Natural killer cell (primary cell): ENCODE data around the gene RAB19. TPM values are rescaled to one million over a fixed set of nuclear protein-coding genes. Genes with fewer than 3 reads are reported as not detected.

Experiments used
- ATAC-seq, 3 donors: fragments of 150-1000 bp in 2 of 3; fragments of 200-7000 bp in 1 of 3; cut with Tn5 transposase; 1 replicate in 1 of 3; 2 replicates in 2 of 3; pipeline ENCODE4 v1.10.0; 2021; ENCODE audit warnings: mild to moderate bottlenecking in 2 of 3, moderate library complexity in 2 of 3
- DNase-seq, 2 donors: peaks; one replicate each; pipeline versions ENCODE4 v3.0.0 to v3.0.0-alpha.2; 2013 to 2021; ENCODE audit warnings: mixed read lengths in 1 of 2
- H3K27ac ChIP-seq: one replicate; pipeline ENCODE4 v1.5.1; 2013; ENCODE audit warnings: mild to moderate bottlenecking, low read length
- H3K27me3 ChIP-seq: one replicate; pipeline ENCODE4 v1.6.1; 2013; ENCODE audit warnings: low read length; ENCODE audit not compliant: control insufficient read depth, insufficient read depth
- H3K36me3 ChIP-seq: one replicate; pipeline ENCODE4 v1.6.1; 2013; ENCODE audit warnings: low read length; ENCODE audit not compliant: control insufficient read depth, insufficient read depth
- H3K4me1 ChIP-seq: one replicate; pipeline ENCODE4 v1.6.1; 2013; ENCODE audit warnings: low read length; ENCODE audit not compliant: control insufficient read depth, insufficient read depth
- H3K4me3 ChIP-seq: one replicate; pipeline ENCODE4 v1.5.1; 2013; ENCODE audit warnings: low read length
- H3K9me3 ChIP-seq: one replicate; pipeline ENCODE4 v1.6.1; 2013; ENCODE audit warnings: low read length; ENCODE audit not compliant: control insufficient read depth, insufficient read depth
- H3K27ac Mint-ChIP-seq, 2 donors: one replicate each; pipeline ENCODE4 v1.8.0; 2022; ENCODE audit warnings: mild to moderate bottlenecking in 2 of 2, mixed read lengths in 2 of 2, moderate library complexity in 1 of 2
- H3K27me3 Mint-ChIP-seq, 2 donors: one replicate each; pipeline ENCODE4 v1.8.0; 2022; ENCODE audit warnings: low read depth in 2 of 2, mixed read lengths in 2 of 2
- H3K36me3 Mint-ChIP-seq: one replicate; pipeline ENCODE4 v1.8.0; 2022; ENCODE audit warnings: mixed read lengths
- H3K4me1 Mint-ChIP-seq, 2 donors: one replicate each; pipeline ENCODE4 v1.8.0; 2022; ENCODE audit warnings: mixed read lengths in 2 of 2
- H3K4me3 Mint-ChIP-seq: one replicate; pipeline ENCODE4 v1.8.0; 2022; ENCODE audit warnings: mild to moderate bottlenecking, moderate library complexity, mixed read lengths
- H3K9me3 Mint-ChIP-seq, 2 donors: one replicate each; pipeline ENCODE4 v1.8.0; 2022; ENCODE audit warnings: mixed read lengths in 2 of 2
- WGBS: methylation state at CpG from one replicate; pipeline ENCODE4 v1.1.7; 2013; ENCODE audit warnings: missing lambda C conversion rate; ENCODE audit not compliant: insufficient coverage; 5-methylcytosine and 5-hydroxymethylcytosine counted together
- intact Hi-C: fragments of 100-400 bp; cut with micrococcal nuclease; formaldehyde crosslinking; loops from one replicate; pipeline ENCODE4 v1.14.2; 2022
- total RNA-seq, 4 donors: library from RNA; stranded (reverse); fragments of 120-200 nt in 1 of 4; gene quantifications; one replicate each; pipeline versions ENCODE4 v1.2.3 to v1.2.4, GENCODE V29; 2013 to 2022
- TF ChIP-seq, protein P1 (sequence below): fragments of 200-600 bp; IDR thresholded peaks from one replicate; pipeline ENCODE4 v1.8.0; 2022; ENCODE audit warnings: antibody characterized with exemption

The RAB19 gene
- total RNA-seq, 3 donors from 2014 or later (not counting 1 experiment from before 2014, with no cell fraction given): 1.9 to 3.3 (median 2.8) TPM

DNA sequence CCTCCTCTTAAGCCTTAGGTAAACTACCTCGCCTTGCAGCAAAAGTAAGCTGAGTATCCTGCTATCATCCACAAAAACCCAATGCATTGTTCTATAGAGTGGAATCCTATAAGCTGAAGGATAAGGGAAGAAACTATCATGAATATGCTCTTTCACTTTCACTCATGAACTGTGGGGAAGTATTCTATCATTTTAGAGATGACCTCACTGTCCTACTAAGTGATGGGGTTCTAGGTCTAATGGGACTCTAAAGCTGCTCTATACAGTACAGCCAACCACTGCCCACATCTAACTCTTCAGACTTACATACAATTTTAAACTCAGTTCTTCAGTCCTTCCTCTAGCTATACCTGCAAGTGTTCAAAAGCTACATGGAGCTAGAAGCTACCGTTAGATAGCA is 59.3 kb downstream of the RAB19 start:
- TF ChIP-seq, protein P1, sequence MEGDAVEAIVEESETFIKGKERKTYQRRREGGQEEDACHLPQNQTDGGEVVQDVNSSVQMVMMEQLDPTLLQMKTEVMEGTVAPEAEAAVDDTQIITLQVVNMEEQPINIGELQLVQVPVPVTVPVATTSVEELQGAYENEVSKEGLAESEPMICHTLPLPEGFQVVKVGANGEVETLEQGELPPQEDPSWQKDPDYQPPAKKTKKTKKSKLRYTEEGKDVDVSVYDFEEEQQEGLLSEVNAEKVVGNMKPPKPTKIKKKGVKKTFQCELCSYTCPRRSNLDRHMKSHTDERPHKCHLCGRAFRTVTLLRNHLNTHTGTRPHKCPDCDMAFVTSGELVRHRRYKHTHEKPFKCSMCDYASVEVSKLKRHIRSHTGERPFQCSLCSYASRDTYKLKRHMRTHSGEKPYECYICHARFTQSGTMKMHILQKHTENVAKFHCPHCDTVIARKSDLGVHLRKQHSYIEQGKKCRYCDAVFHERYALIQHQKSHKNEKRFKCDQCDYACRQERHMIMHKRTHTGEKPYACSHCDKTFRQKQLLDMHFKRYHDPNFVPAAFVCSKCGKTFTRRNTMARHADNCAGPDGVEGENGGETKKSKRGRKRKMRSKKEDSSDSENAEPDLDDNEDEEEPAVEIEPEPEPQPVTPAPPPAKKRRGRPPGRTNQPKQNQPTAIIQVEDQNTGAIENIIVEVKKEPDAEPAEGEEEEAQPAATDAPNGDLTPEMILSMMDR: no peak
- H3K4me1 ChIP-seq: no peaks in the 10 kb centered on the region

DNA sequence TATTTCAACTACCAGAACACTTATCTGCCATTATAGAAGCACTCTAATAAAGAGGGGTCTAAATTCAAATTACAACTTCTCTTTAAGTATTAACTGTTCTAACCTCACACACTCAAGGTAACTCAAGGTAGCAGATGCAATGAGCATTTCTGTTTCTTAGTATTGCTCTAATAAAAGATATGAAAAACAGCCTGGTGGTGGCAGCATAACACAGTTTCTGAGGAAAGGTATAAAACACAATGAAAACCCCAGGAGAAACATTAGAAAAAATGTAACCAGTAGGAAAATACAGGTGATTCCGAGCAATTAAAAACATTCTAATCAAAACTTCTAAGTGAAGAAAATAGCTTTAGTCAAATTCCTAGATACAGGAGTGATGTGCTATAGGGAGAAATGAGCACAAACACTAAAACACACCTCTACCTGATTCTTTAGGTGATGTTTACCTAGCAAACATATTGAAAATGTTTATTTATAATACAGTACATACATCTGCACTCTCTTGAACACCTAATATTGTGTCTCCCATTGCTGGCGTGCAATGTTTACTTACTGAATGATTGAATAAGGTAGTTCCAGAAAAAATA is 72.0 kb downstream of the RAB19 start:
- intact Hi-C loops: loop anchor here (1.0 to 5.0 kb wide), 3 partner anchors 17 to 446 kb away; partner anchors contain the start of gene BRAF
- H3K9me3 Mint-ChIP-seq: no peaks in the 10 kb centered on the region
- no peak overlapping the region for H3K27ac ChIP-seq
- H3K27me3 Mint-ChIP-seq: no peaks in the 10 kb centered on the region
- H3K4me1 Mint-ChIP-seq: peaks cover 36 to 39% of the 10 kb centered on the region in 2 donors
- peak overlapping the region in 1 of 2 donors; percentile 93 for H3K27ac Mint-ChIP-seq
- no peaks in the 10 kb centered on the region for H3K9me3 ChIP-seq
- H3K4me3 ChIP-seq: no peak overlapping the region
- TF ChIP-seq, protein P1: peak; percentile 79
- peak overlapping the region; percentile 85 for H3K4me3 Mint-ChIP-seq
- ATAC-seq (no peak), DNase-seq (peak in 1 of 2 donors; percentile 78)
- peaks cover 10% of the 10 kb centered on the region for H3K36me3 ChIP-seq
- H3K4me1 ChIP-seq: peaks cover 26% of the 10 kb centered on the region
- WGBS: no CpG with 5 or more reads among the region's 2 CpGs
- no peaks in the 10 kb centered on the region for H3K27me3 ChIP-seq
- no peaks in the 10 kb centered on the region for H3K36me3 Mint-ChIP-seq

More for the DNA sequence above, 59.3 kb downstream of the RAB19 start:
- Mint-ChIP-seq H3K27ac (peak overlapping the region in 1 of 2 donors; percentile 11), H3K27me3 (no peaks in the 10 kb centered on the region), H3K4me3 (no peak overlapping the region), H3K9me3 (no peaks in the 10 kb centered on the region), H3K4me1 (peaks cover 13 to 23% of the 10 kb centered on the region in 2 donors), H3K36me3 (peaks cover 9% of the 10 kb centered on the region)
- Histone ChIP-seq H3K4me3 (no peak overlapping the region), H3K27me3 (no peaks in the 10 kb centered on the region), H3K9me3 (no peaks in the 10 kb centered on the region), H3K27ac (no peak overlapping the region), H3K36me3 (peaks cover 60% of the 10 kb centered on the region)
- no peak for DNase-seq
- intact Hi-C loops: no loop called here
- ATAC-seq: no peak
- 93% methylated on average over 1 of the region's 2 CpGs for WGBS

DNA sequence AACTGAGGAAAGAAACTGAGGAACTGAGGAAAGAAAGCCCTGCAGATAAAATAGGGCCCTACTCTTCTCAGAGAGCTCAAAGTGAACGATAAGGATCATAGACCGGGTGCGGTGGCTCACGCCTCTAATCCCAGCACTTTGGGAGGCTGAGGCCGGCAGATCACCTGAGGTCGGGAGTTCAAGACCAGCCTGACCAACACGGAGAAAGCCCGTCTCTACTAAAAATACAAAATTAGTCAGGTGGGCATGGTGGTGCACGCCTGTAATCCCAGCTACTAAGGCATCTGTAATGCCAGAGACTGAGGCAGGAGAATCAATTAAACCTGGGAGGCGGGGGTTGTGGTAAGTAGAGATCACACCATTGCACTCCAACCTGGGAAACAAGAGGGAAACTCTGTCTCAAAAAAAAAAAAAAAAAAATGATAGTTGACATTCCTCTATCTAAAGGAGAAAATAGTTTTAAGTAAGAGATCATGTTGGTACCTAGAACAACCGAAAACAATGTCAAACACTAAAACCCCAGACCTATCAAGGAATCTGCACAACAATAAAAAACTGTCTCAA is 72.9 kb downstream of the RAB19 start:
- ATAC-seq: no peak
- Histone ChIP-seq H3K36me3 (peaks cover 2% of the 10 kb centered on the region), H3K4me1 (peaks cover 26% of the 10 kb centered on the region), H3K27ac (peak overlapping the region; percentile 63), H3K27me3 (no peaks in the 10 kb centered on the region), H3K9me3 (no peaks in the 10 kb centered on the region), H3K4me3 (peak overlapping the region; percentile 7)
- peaks cover 32 to 35% of the 10 kb centered on the region in 2 donors for H3K4me1 Mint-ChIP-seq
- no peaks in the 10 kb centered on the region for H3K9me3 Mint-ChIP-seq
- no peaks in the 10 kb centered on the region for H3K36me3 Mint-ChIP-seq
- peak overlapping the region; percentile 93 for H3K27ac Mint-ChIP-seq
- intact Hi-C loops: loop anchor here (5.0 kb wide), 1 partner anchor 446 kb away; the partner anchor contains the start of gene BRAF
- H3K4me3 Mint-ChIP-seq: peak overlapping the region; percentile 99
- H3K27me3 Mint-ChIP-seq: no peaks in the 10 kb centered on the region
- DNase-seq: no peak
- WGBS: 80% methylated on average over 10 of the region's 11 CpGs
- TF ChIP-seq, protein P1: no peak

Other genes starting within 250 kb of the RAB19 start
- 10 to 100 TPM; 25.2 to 38.1 (median 36.1) TPM for gene KDM7A, start 227.1 kb upstream of the RAB19 start, total RNA-seq
- 10 to 100 TPM; 19.1 to 26.4 (median 24.5) TPM for gene SLC37A3, start 5.5 kb upstream of the RAB19 start, total RNA-seq
- gene MKRN1, start 75.4 kb downstream of the RAB19 start, total RNA-seq: 100 to 1,000 TPM; 119 to 146 (median 136) TPM
- under 1 TPM in 1 of 3 donors, not detected in 2; 0.12 TPM for gene DENND2A, start 236.8 kb downstream of the RAB19 start, total RNA-seq